ENCODE data around the gene ALDOA.

ALDOA gene

DNA sequence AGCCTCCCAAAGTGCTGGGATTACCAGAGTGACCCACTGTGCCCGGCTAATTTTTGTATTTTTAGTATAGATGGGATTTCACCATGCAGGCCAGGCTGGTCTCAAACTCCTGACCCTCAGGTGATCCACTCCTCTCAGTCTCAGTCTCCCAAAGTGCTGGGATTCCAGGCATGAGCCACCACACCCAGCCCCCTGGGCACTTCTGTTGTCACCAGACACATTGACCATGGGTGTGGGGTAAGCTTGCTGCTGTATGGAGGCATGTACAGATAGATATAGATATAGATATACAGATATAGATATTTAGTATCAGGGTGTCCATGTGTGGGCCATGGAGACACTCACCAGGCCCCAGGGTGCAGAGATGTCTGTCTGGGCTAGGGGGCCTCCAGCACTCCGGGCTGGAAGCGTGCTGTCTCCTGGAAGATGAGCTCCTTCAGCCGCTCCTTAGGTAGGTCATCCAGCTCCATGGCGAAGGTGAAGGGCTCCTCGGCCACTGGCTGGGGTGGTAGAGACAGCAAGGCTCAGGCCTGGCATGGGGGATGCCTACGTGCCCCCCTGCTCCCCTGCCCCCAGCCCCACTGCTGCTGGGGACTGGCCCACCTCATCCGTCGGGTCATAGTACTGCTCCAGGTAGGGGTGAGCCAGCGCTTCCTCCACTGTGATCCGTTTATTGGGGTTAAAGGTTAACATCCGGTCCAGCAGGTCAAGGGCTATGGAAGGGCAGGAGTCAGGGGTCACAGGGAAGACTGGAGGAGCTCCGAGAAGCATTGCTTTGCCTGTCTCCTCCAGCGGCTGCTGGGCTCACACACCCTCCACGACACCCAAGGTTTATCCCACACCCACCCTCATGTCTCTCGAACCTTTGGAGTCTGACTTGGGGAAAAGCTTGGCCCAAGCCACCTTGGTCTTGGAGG lies 51.0 kb downstream of the ALDOA start:
- Mint-ChIP-seq H3K27ac (no peak overlapping the region), H3K4me1 (peaks cover 6 to 18% of the 10 kb centered on the region in 2 donors), H3K36me3 (peaks cover 26 to 40% of the 10 kb centered on the region in 2 donors), H3K4me3 (no peak overlapping the region), H3K27me3 (no peaks in the 10 kb centered on the region), H3K9me3 (no peaks in the 10 kb centered on the region)
- ATAC-seq (replicated peaks), result no peak
- no peak for DNase-seq

GRCh38 chr16:30117768-30118167 lies 52.2 kb downstream of the ALDOA start:
- peak overlapping the region; percentile 25 for H3K27ac Mint-ChIP-seq
- no peaks in the 10 kb centered on the region for H3K9me3 Mint-ChIP-seq
- DNase-seq (no peak), ATAC-seq (replicated peaks) (no peak)
- peaks cover 14 to 31% of the 10 kb centered on the region in 2 donors for H3K4me1 Mint-ChIP-seq
- no peaks in the 10 kb centered on the region for H3K27me3 Mint-ChIP-seq
- H3K4me3 Mint-ChIP-seq, result no peak overlapping the region
- H3K36me3 Mint-ChIP-seq, result peaks cover 23 to 35% of the 10 kb centered on the region in 2 donors

- H3K27ac Mint-ChIP-seq, result no peak overlapping the region
- H3K4me1 Mint-ChIP-seq, result peaks cover 11 to 31% of the 10 kb centered on the region in 2 donors
- no peak overlapping the region for H3K4me3 Mint-ChIP-seq
- no peaks in the 10 kb centered on the region for H3K27me3 Mint-ChIP-seq
- peaks cover 16 to 24% of the 10 kb centered on the region in 2 donors for H3K36me3 Mint-ChIP-seq
- DNase-seq (no peak), ATAC-seq (replicated peaks) (no peak)
- no peaks in the 10 kb centered on the region for H3K9me3 Mint-ChIP-seq
Measured at GRCh38 chr16:30119428-30119827, 53.9 kb downstream of the ALDOA start.
